HepG2 (cell line): Measurements from ENCODE around the gene RHOG. TPM values are rescaled to one million over a fixed set of nuclear protein-coding genes. Genes with fewer than 3 reads are reported as not detected.

Experiments
- ATAC-seq: fragments of 200-7000 bp; cut with Tn5 transposase; 3 replicates; pipeline ENCODE4 v1.9.1; 2020; ENCODE audit warnings: mild to moderate bottlenecking, moderate library complexity
- BruUV-seq: library from RNA; stranded (reverse); fragments of 400-500 nt; replicated peaks from 2 replicates; lab custom pipeline; 2021; lab: Mats Ljungman, UMichigan
- CTCF ChIA-PET: fragments of 300-600 bp; formaldehyde crosslinking; extraction: SDS; loops from one replicate; lab custom pipeline; 2021; ENCODE audit warnings: low total read pairs, inconsistent platforms, low intra/inter-chr PET ratio; lab: Yijun Ruan, JAX
- POLR2A ChIA-PET: fragments of 350-600 bp; sonication (Branson Sonifier 250); formaldehyde crosslinking; loops from one replicate; lab custom pipeline; 2020; ENCODE audit warnings: antibody characterized with exemption, inconsistent platforms; lab: Yijun Ruan, JAX
- DNase-seq: peaks from one replicate; pipeline ENCODE4 v3.0.0-alpha.2; 2015; ENCODE audit warnings: low spot score
- FAIRE-seq: peaks from 3 replicates; lab custom pipeline; 2011; peaks lifted over from hg19 to GRCh38; lab: Jason Lieb, UNC
- H2AFZ ChIP-seq: one replicate; pipeline ENCODE4 v1.6.1; 2011; ENCODE audit warnings: low read length, inconsistent platforms
- H3K27ac ChIP-seq: fragments of 300-600 bp; 3 replicates; pipeline ENCODE4 v1.8.0; 2011; ENCODE audit warnings: mixed run types, mild to moderate bottlenecking, mixed read lengths, low read length, inconsistent platforms; ENCODE audit not compliant: insufficient read depth; ENCODE audit errors: extremely low read length
- H3K27me3 ChIP-seq, 2 experiments: fragments of 200-600 bp in 1 of 2; 2 replicates in 1 of 2; 3 replicates in 1 of 2; pipeline versions ENCODE4 v1.6.0 to v1.8.0; 2011; ENCODE audit warnings: low read length in 2 of 2, mild to moderate bottlenecking in 2 of 2, moderate library complexity in 2 of 2, inconsistent platforms in 1 of 2; ENCODE audit not compliant: insufficient read depth in 2 of 2, control insufficient read depth in 1 of 2
- H3K36me3 ChIP-seq, 2 experiments: fragments of 200-600 bp in 1 of 2; replicated peaks in 1 of 2; 2 replicates in 1 of 2; 3 replicates in 1 of 2; pipeline versions ENCODE4 v1.5.1 to v1.8.0; 2011; ENCODE audit warnings: low read length in 2 of 2, inconsistent platforms in 1 of 2; ENCODE audit not compliant: insufficient read depth in 2 of 2, control insufficient read depth in 1 of 2
- H3K4me1 ChIP-seq: 2 replicates; pipeline ENCODE4 v1.5.1; 2012; ENCODE audit warnings: low read length, inconsistent platforms; ENCODE audit not compliant: insufficient read depth
- H3K4me2 ChIP-seq: 2 replicates; pipeline ENCODE4 v1.6.0; 2011; ENCODE audit warnings: low read depth, low read length, inconsistent platforms
- H3K4me3 ChIP-seq, 3 experiments: fragments of 200-600 bp in 1 of 3; sonication (generic), shearing (Covaris generic) in 1 of 3; replicated peaks in 1 of 3; 2 replicates each; pipeline ENCODE4 v1.5.1; 2011 to 2016; ENCODE audit warnings: low read length in 3 of 3, inconsistent platforms in 2 of 3, low read depth in 2 of 3, mild to moderate bottlenecking in 2 of 3, control low read depth in 1 of 3, mixed read lengths in 1 of 3; ENCODE audit not compliant: insufficient read depth in 1 of 3
- H3K79me2 ChIP-seq: one replicate; pipeline ENCODE4 v1.6.1; 2011; ENCODE audit warnings: low read length, inconsistent platforms; ENCODE audit not compliant: insufficient read depth
- H3K9ac ChIP-seq: 2 replicates; pipeline ENCODE4 v1.6.0; 2011; ENCODE audit warnings: mild to moderate bottlenecking, low read depth, low read length, inconsistent platforms; ENCODE audit not compliant: insufficient read depth
- H3K9me3 ChIP-seq: 2 replicates; pipeline ENCODE4 v1.5.1; 2012; ENCODE audit warnings: mild to moderate bottlenecking, low read length
- H4K20me1 ChIP-seq: 2 replicates; pipeline ENCODE4 v1.6.0; 2011; ENCODE audit warnings: inconsistent platforms, mild to moderate bottlenecking, low read length, moderate library complexity; ENCODE audit not compliant: insufficient read depth
- CBX1 ChIP-seq: IDR thresholded peaks from one replicate; pipeline ENCODE4 v1.6.1; 2016; ENCODE audit warnings: antibody characterized with exemption, low read depth
- E2F5 ChIP-seq: sonication (generic); formaldehyde crosslinking; conservative IDR thresholded peaks from 2 replicates; pipeline ENCODE4 v1.4.0; 2020; ENCODE audit warnings: missing genetic modification reagents
- HMG20A ChIP-seq: IDR thresholded peaks from 2 replicates; pipeline ENCODE4 v1.6.1; 2016; ENCODE audit warnings: borderline replicate concordance
- HNRNPUL1 ChIP-seq: fragments of 200-400 bp; formaldehyde crosslinking; IDR thresholded peaks from 2 replicates; pipeline ENCODE4 v1.6.1; 2017; ENCODE audit warnings: low read depth, mild to moderate bottlenecking, low read length, moderate library complexity
- PITX1 ChIP-seq: sonication (generic); formaldehyde crosslinking; IDR thresholded peaks from 2 replicates; pipeline ENCODE4 v1.5.1; 2020; ENCODE audit warnings: mild to moderate bottlenecking, missing genetic modification reagents
- PRMT3 ChIP-seq: sonication (generic); formaldehyde crosslinking; IDR thresholded peaks from 2 replicates; pipeline ENCODE4 v1.8.1; 2022; ENCODE audit warnings: low read depth, mild to moderate bottlenecking, moderate library complexity, missing genetic modification reagents, borderline replicate concordance
- SMAD3 ChIP-seq: sonication (generic); formaldehyde crosslinking; IDR thresholded peaks from 2 replicates; pipeline ENCODE4 v1.4.0; 2020; ENCODE audit warnings: missing genetic modification reagents
- ZNF230 ChIP-seq: sonication (generic); formaldehyde crosslinking; IDR thresholded peaks from 2 replicates; pipeline ENCODE4 v1.4.0; 2020; ENCODE audit warnings: mild to moderate bottlenecking, missing genetic modification reagents
- ZSCAN12 ChIP-seq: sonication (generic); formaldehyde crosslinking; IDR thresholded peaks from 2 replicates; pipeline ENCODE4 v1.9.0; 2021; ENCODE audit warnings: mild to moderate bottlenecking, missing genetic modification reagents
- ZSCAN25 ChIP-seq: sonication (generic); formaldehyde crosslinking; IDR thresholded peaks from 2 replicates; pipeline ENCODE4 v1.8.0; 2022; ENCODE audit warnings: mild to moderate bottlenecking, missing genetic modification reagents
- whole genome bisulfite sequencing: methylation state at CpG from one replicate; pipeline ENCODE4 v1.1.6; 2017; ENCODE audit warnings: low lambda C conversion rate; 5-methylcytosine and 5-hydroxymethylcytosine counted together
- in situ Hi-C: cut with HindIII; loops from 2 replicates; pipeline ENCODE4 v1.10.0; 2017; ENCODE audit warnings: low pct_unique_long_range_greater_than_20kb; ENCODE audit not compliant: extremely low pct_ligation_motif_present
- intact Hi-C: fragments of 100-400 bp; cut with micrococcal nuclease; formaldehyde crosslinking; loops from one replicate; pipeline ENCODE4 v1.10.0; 2022; ENCODE audit not compliant: unreplicated experiment
- polyA plus RNA-seq, 8 experiments: library from polyadenylated mRNA; depleted of rRNA in 3 of 8; stranded (reverse) in 7 of 8; unstranded in 1 of 8; fragments of >200 nt; fragmentation: Illumina TruSeq in 4 of 8; extraction: Trizol in 4 of 8; gene quantifications; 2 replicates each; pipeline versions ENCODE4 v1.2.1 to v1.2.3, GENCODE V29; 2011 to 2016; ENCODE audit warnings: low read depth in 4 of 8, missing spikeins in 1 of 8, mixed read lengths in 1 of 8; ENCODE audit not compliant: insufficient read depth in 1 of 8
- total RNA-seq, 5 experiments: library from RNA; depleted of rRNA; stranded (reverse); fragments of >200 nt; fragmentation: Illumina TruSeq; extraction: Trizol; gene quantifications; 2 replicates each; pipeline ENCODE4 v1.2.3, GENCODE V29; 2016; ENCODE audit warnings: low read depth in 1 of 5

Gene RHOG
- total and polyA plus RNA-seq, 2 of the 13 experiments (the other 11 are each of a cell fraction or from before 2014, with no cell fraction given), result 7.7 to 23.4 TPM

DNA sequence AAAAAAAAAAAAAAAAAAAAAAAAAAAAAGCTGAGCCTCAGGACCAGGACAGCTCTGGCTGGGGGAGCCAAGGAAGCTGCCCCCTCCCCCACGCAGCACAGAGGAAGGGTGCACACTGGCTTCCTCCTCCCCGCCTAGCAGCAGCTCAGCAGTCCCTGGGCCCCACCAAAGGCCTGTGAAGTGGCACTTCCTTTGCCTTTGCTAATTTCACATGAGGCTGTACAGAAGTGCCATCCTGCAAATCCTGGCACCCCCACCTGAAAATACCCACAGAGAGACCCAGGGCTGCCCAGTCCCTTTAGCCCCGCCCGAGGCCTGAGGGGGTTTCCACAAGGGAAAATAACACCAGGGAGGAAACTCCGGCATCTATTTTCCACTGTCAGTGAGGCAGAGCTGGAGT is 3.9 kb downstream of the RHOG start:
- 94% methylated on average over 5 of the region's 5 CpGs for WGBS
- intact Hi-C loops (no loop called here), in situ Hi-C loops (no loop called here)
- H3K4me3 ChIP-seq, result no peak overlapping the region
- FAIRE-seq, result no peak
- no peak for DNase-seq
- ChIA-PET POLR2A (no interaction called here), CTCF (no interaction called here)
- no peak overlapping the region for H3K27ac ChIP-seq
- H3K9ac ChIP-seq, result no peak overlapping the region
- H3K79me2 ChIP-seq, result peaks cover 27% of the 10 kb centered on the region
- TF ChIP-seq HNRNPUL1 (no peak), HMG20A (no peak), PITX1 (CRISPR knock-in tag) (no peak)
- TF ChIP-seq, all 625 proteins: peak for 0
- Histone ChIP-seq H3K4me1 (peaks cover 64% of the 10 kb centered on the region), H3K9me3 (no peaks in the 10 kb centered on the region), H2AFZ (no peak overlapping the region), H4K20me1 (peaks cover 5% of the 10 kb centered on the region; the same call in 1 of the 2 replicates), H3K36me3 (peaks cover 2 to 4% of the 10 kb centered on the region in 2 experiments; a peak in 4 of 5 replicates), H3K27me3 (no peaks in the 10 kb centered on the region; a peak in 1 of 5 replicates), H3K4me2 (no peak overlapping the region)
- no peak for ATAC-seq
- no TSS peak for BruUV-seq

- FAIRE-seq (no peak), ATAC-seq (no peak), DNase-seq (no peak)
- H3K4me3 ChIP-seq, result no peak overlapping the region
- H2AFZ ChIP-seq, result no peak overlapping the region
- H4K20me1 ChIP-seq, result peaks cover 5% of the 10 kb centered on the region; the same call in 1 of the 2 replicates
- no TSS peak for BruUV-seq
- H3K4me1 ChIP-seq, result peaks cover 63% of the 10 kb centered on the region
- no peak overlapping the region for H3K9ac ChIP-seq
- in situ Hi-C loops, result no loop called here
- no peaks in the 10 kb centered on the region; a peak in 1 of 5 replicates for H3K27me3 ChIP-seq
- peaks cover 29% of the 10 kb centered on the region for H3K79me2 ChIP-seq
- TF ChIP-seq ZSCAN12 (no peak), SMAD3 (CRISPR knock-in tag) (no peak), ZNF230 (CRISPR knock-in tag) (no peak), CBX1 (no peak), ZSCAN25 (CRISPR knock-in tag) (no peak), E2F5 (CRISPR knock-in tag) (no peak), PRMT3 (CRISPR knock-in tag) (no peak)
- H3K36me3 ChIP-seq, result peaks cover 2 to 7% of the 10 kb centered on the region in 2 experiments; a peak in 4 of 5 replicates
- ChIA-PET CTCF (no interaction called here), POLR2A (no interaction called here)
- H3K27ac ChIP-seq, result no peak overlapping the region
- intact Hi-C loops, result no loop called here
- H3K9me3 ChIP-seq, result no peaks in the 10 kb centered on the region
- H3K4me2 ChIP-seq, result no peak overlapping the region
- 90% methylated on average over 4 of the region's 4 CpGs for WGBS
Observed at GRCh38 chr11:3835751-3836150, 5.0 kb downstream of the RHOG start.
